DND-41 (cell line): ENCODE data around the gene STPG3.

Experiments used
- EZH2 ChIP-seq: IDR thresholded peaks from 3 replicates; pipeline ENCODE4 v1.6.1; 2012; ENCODE audit warnings: borderline replicate concordance, low read depth, mild to moderate bottlenecking, moderate library complexity, low read length, inconsistent platforms; ENCODE audit not compliant: severe bottlenecking
- TF ChIP-seq, protein P1 (sequence below): IDR thresholded peaks from 2 replicates; pipeline ENCODE4 v1.5.1; 2012; ENCODE audit warnings: borderline replicate concordance, low read length, moderate library complexity, mild to moderate bottlenecking; ENCODE audit not compliant: poor library complexity, severe bottlenecking; ENCODE audit errors: extremely low read depth

GRCh38 chr9:137204731-137205125, 46.4 kb upstream of the STPG3 start:
- TF ChIP-seq, protein P1, sequence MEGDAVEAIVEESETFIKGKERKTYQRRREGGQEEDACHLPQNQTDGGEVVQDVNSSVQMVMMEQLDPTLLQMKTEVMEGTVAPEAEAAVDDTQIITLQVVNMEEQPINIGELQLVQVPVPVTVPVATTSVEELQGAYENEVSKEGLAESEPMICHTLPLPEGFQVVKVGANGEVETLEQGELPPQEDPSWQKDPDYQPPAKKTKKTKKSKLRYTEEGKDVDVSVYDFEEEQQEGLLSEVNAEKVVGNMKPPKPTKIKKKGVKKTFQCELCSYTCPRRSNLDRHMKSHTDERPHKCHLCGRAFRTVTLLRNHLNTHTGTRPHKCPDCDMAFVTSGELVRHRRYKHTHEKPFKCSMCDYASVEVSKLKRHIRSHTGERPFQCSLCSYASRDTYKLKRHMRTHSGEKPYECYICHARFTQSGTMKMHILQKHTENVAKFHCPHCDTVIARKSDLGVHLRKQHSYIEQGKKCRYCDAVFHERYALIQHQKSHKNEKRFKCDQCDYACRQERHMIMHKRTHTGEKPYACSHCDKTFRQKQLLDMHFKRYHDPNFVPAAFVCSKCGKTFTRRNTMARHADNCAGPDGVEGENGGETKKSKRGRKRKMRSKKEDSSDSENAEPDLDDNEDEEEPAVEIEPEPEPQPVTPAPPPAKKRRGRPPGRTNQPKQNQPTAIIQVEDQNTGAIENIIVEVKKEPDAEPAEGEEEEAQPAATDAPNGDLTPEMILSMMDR: no peak
- TF ChIP-seq EZH2: no peak
